Peyer's patch (tissue), 4 donors: ENCODE results near the gene METTL24. TPM values are rescaled to one million over a fixed set of nuclear protein-coding genes. Genes with fewer than 3 reads are reported as not detected.

Experiments
- DNase-seq, 3 donors: peaks; one replicate each; pipeline ENCODE4 v3.0.0-alpha.2; 2017 to 2019
- H3K27ac ChIP-seq, 4 donors: fragments of 200-600 bp; sonication (generic); one replicate each; pipeline ENCODE4 v1.5.1; 2016 to 2019
- H3K27me3 ChIP-seq, 2 donors: fragments of 200-600 bp; sonication (generic); one replicate each; pipeline ENCODE4 v1.5.1; 2019
- H3K36me3 ChIP-seq, 3 donors: fragments of 200-600 bp; sonication (generic); one replicate each; pipeline ENCODE4 v1.5.1; 2016 to 2019
- H3K4me1 ChIP-seq, 4 donors: fragments of 200-600 bp; sonication (generic); one replicate each; pipeline ENCODE4 v1.5.1; 2016 to 2019
- H3K4me3 ChIP-seq, 4 donors: fragments of 200-600 bp; sonication (generic); 1 replicate in 3 of 4; 2 replicates in 1 of 4; pipeline ENCODE4 v1.5.1; 2016 to 2019; ENCODE audit warnings: mild to moderate bottlenecking in 1 of 4
- H3K9me3 ChIP-seq, 4 donors: fragments of 200-600 bp; sonication (generic); one replicate each; pipeline ENCODE4 v1.5.1; 2016 to 2019; ENCODE audit warnings: mild to moderate bottlenecking in 1 of 4
- CTCF ChIP-seq, 6 experiments: fragments of 450-650 bp in 4 of 6; fragments of 200-600 bp in 2 of 6; sonication (generic) in 1 of 6; IDR thresholded peaks; one replicate each; pipeline ENCODE4 v1.5.1; 2017 to 2019; ENCODE audit warnings: antibody characterized with exemption in 6 of 6, mild to moderate bottlenecking in 3 of 6, moderate library complexity in 1 of 6
- POLR2A ChIP-seq, 2 donors: fragments of 450-650 bp; IDR thresholded peaks; one replicate each; pipeline ENCODE4 v1.5.1; 2017; ENCODE audit warnings: antibody characterized with exemption in 2 of 2, mild to moderate bottlenecking in 2 of 2, moderate library complexity in 2 of 2
- total RNA-seq, 4 donors: library from RNA; depleted of rRNA; stranded (reverse); fragments of >200 nt; gene quantifications; one replicate each; pipeline ENCODE4 v1.1.0, GENCODE V29; 2016

Gene METTL24
- total RNA-seq, 4 donors from 2014 or later: 3.9 to 11.2 (median 6.8) TPM

GRCh38 chr6:110389689-110390382, 31.7 kb upstream of the METTL24 start:
- no peak for DNase-seq
- Histone ChIP-seq H3K36me3 (no peaks in the 10 kb centered on the region), H3K4me1 (peaks cover 0 to 5% (median 0%) of the 10 kb centered on the region in 4 donors), H3K9me3 (no peaks in the 10 kb centered on the region), H3K27me3 (no peaks in the 10 kb centered on the region), H3K4me3 (no peak overlapping the region), H3K27ac (no peak overlapping the region)
- TF ChIP-seq CTCF (IDR thresholded peaks at IDR 0.05) (no peak), POLR2A (IDR thresholded peaks at IDR 0.05) (no peak)

- Histone ChIP-seq H3K9me3 (no peaks in the 10 kb centered on the region), H3K27ac (no peak overlapping the region)
- TF ChIP-seq POLR2A (IDR thresholded peaks at IDR 0.05) (no peak), CTCF (IDR thresholded peaks at IDR 0.05) (no peak)
Measured at GRCh38 chr6:110387986-110388385, 29.8 kb upstream of the METTL24 start.

GRCh38 chr6:110385458-110385863, 27.3 kb upstream of the METTL24 start:
- H3K36me3 ChIP-seq: no peaks in the 10 kb centered on the region
- no peaks in the 10 kb centered on the region for H3K27me3 ChIP-seq
- H3K4me3 ChIP-seq: no peak overlapping the region
- H3K9me3 ChIP-seq: no peaks in the 10 kb centered on the region
- DNase-seq: no peak
- no peak overlapping the region for H3K27ac ChIP-seq
- peaks cover 0 to 5% (median 0%) of the 10 kb centered on the region in 4 donors for H3K4me1 ChIP-seq
- no peak for TF ChIP-seq CTCF (IDR thresholded peaks at IDR 0.05)

More at GRCh38 chr6:110387986-110388385, 29.8 kb upstream of the METTL24 start:
- H3K4me3 ChIP-seq: no peak overlapping the region
- H3K36me3 ChIP-seq: no peaks in the 10 kb centered on the region
- no peak for DNase-seq
- peaks cover 0 to 5% (median 0%) of the 10 kb centered on the region in 4 donors for H3K4me1 ChIP-seq
- no peaks in the 10 kb centered on the region for H3K27me3 ChIP-seq

DNA sequence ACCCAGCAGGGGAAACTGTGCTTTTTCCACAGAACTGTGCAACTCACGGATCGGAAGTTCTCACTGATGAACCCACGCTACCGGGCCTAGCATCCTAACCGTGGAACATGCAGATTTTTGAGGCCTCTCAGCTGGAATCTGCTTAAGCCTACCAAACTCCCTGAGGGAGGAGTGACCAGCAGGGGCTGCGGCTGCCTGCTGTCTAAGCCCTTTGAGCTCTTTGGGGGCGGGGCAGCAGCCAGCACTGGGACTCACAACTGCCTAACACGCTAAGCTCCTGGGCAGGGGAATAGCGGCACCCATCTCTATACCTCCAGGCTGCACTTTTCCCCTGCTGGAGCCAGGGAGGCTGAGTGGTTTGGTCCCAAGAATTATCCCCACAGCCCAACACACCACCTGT, 20.4 kb upstream of the METTL24 start:
- no peak overlapping the region for H3K27ac ChIP-seq

GRCh38 chr6:110369066-110369465, 10.9 kb upstream of the METTL24 start:
- Histone ChIP-seq H3K4me3 (no peak overlapping the region), H3K9me3 (no peaks in the 10 kb centered on the region), H3K4me1 (no peaks in the 10 kb centered on the region), H3K27me3 (no peaks in the 10 kb centered on the region), H3K36me3 (no peaks in the 10 kb centered on the region), H3K27ac (no peak overlapping the region)
- TF ChIP-seq POLR2A (IDR thresholded peaks at IDR 0.05): no peak
- no peak for TF ChIP-seq CTCF (IDR thresholded peaks at IDR 0.05)
- DNase-seq: no peak

More for the DNA sequence above, 20.4 kb upstream of the METTL24 start:
- no peak overlapping the region for H3K4me3 ChIP-seq
- no peak for DNase-seq
- no peaks in the 10 kb centered on the region for H3K4me1 ChIP-seq
- H3K27me3 ChIP-seq: no peaks in the 10 kb centered on the region
- H3K9me3 ChIP-seq: no peaks in the 10 kb centered on the region
- TF ChIP-seq CTCF (IDR thresholded peaks at IDR 0.05) (no peak), POLR2A (IDR thresholded peaks at IDR 0.05) (no peak)
- H3K36me3 ChIP-seq: no peaks in the 10 kb centered on the region
